ENCODE measurements around the gene PACRG.

GRCh38 chr6:163188746-163189145, 461.0 kb downstream of the PACRG start:
- TF ChIP-seq CTCF (conservative IDR thresholded peaks at IDR 0.05; ENCODE audit: low read depth in 2 of 2) (no peak), EZH2 (IDR thresholded peaks at IDR 0.05; ENCODE audit: low read depth, unreplicated experiment) (no peak), EZH2phosphoT487 (IDR thresholded peaks at IDR 0.05; ENCODE audit: unreplicated experiment) (no peak), POLR2AphosphoS5 (IDR thresholded peaks at IDR 0.05; ENCODE audit: low read depth) (no peak), REST (IDR thresholded peaks at IDR 0.05; ENCODE audit: unreplicated experiment) (no peak), STAT1 (IDR thresholded peaks at IDR 0.05; ENCODE audit: unreplicated experiment) (no peak), CREB1 (CRISPR knock-in tag; IDR thresholded peaks at IDR 0.05; ENCODE audit: low read depth) (no peak), JUNB (IDR thresholded peaks at IDR 0.05; ENCODE audit: unreplicated experiment) (no peak), ZNF331 (CRISPR knock-in tag; IDR thresholded peaks at IDR 0.05; ENCODE audit: low read depth) (no peak), NANOG (IDR thresholded peaks at IDR 0.05; ENCODE audit: borderline replicate concordance) (no peak)
- TF ChIP-seq, protein P1, sequence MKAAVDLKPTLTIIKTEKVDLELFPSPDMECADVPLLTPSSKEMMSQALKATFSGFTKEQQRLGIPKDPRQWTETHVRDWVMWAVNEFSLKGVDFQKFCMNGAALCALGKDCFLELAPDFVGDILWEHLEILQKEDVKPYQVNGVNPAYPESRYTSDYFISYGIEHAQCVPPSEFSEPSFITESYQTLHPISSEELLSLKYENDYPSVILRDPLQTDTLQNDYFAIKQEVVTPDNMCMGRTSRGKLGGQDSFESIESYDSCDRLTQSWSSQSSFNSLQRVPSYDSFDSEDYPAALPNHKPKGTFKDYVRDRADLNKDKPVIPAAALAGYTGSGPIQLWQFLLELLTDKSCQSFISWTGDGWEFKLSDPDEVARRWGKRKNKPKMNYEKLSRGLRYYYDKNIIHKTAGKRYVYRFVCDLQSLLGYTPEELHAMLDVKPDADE (IDR thresholded peaks at IDR 0.05) = no peak
